HepG2 (cell line): ENCODE results near the gene SND1. TPM values are rescaled to one million over a fixed set of nuclear protein-coding genes. Genes with fewer than 3 reads are reported as not detected.

Source experiments
- ATAC-seq: fragments of 200-7000 bp; cut with Tn5 transposase; 3 replicates; pipeline ENCODE4 v1.9.1; 2020; ENCODE audit warnings: mild to moderate bottlenecking, moderate library complexity
- BruUV-seq: library from RNA; stranded (reverse); fragments of 400-500 nt; replicated peaks from 2 replicates; lab custom pipeline; 2021; lab: Mats Ljungman, UMichigan
- CTCF ChIA-PET: fragments of 300-600 bp; formaldehyde crosslinking; extraction: SDS; loops from one replicate; lab custom pipeline; 2021; ENCODE audit warnings: low total read pairs, inconsistent platforms, low intra/inter-chr PET ratio; lab: Yijun Ruan, JAX
- POLR2A ChIA-PET: fragments of 350-600 bp; sonication (Branson Sonifier 250); formaldehyde crosslinking; loops from one replicate; lab custom pipeline; 2020; ENCODE audit warnings: antibody characterized with exemption, inconsistent platforms; lab: Yijun Ruan, JAX
- DNase-seq: peaks from one replicate; pipeline ENCODE4 v3.0.0-alpha.2; 2015; ENCODE audit warnings: low spot score
- FAIRE-seq: peaks from 3 replicates; lab custom pipeline; 2011; peaks lifted over from hg19 to GRCh38; lab: Jason Lieb, UNC
- H2AFZ ChIP-seq: one replicate; pipeline ENCODE4 v1.6.1; 2011; ENCODE audit warnings: low read length, inconsistent platforms
- H3K27ac ChIP-seq: fragments of 300-600 bp; 3 replicates; pipeline ENCODE4 v1.8.0; 2011; ENCODE audit warnings: mixed run types, mild to moderate bottlenecking, mixed read lengths, low read length, inconsistent platforms; ENCODE audit not compliant: insufficient read depth; ENCODE audit errors: extremely low read length
- H3K27me3 ChIP-seq, 2 experiments: fragments of 200-600 bp in 1 of 2; 2 replicates in 1 of 2; 3 replicates in 1 of 2; pipeline versions ENCODE4 v1.6.0 to v1.8.0; 2011; ENCODE audit warnings: low read length in 2 of 2, mild to moderate bottlenecking in 2 of 2, moderate library complexity in 2 of 2, inconsistent platforms in 1 of 2; ENCODE audit not compliant: insufficient read depth in 2 of 2, control insufficient read depth in 1 of 2
- H3K36me3 ChIP-seq, 2 experiments: fragments of 200-600 bp in 1 of 2; replicated peaks in 1 of 2; 2 replicates in 1 of 2; 3 replicates in 1 of 2; pipeline versions ENCODE4 v1.5.1 to v1.8.0; 2011; ENCODE audit warnings: low read length in 2 of 2, inconsistent platforms in 1 of 2; ENCODE audit not compliant: insufficient read depth in 2 of 2, control insufficient read depth in 1 of 2
- H3K4me1 ChIP-seq: 2 replicates; pipeline ENCODE4 v1.5.1; 2012; ENCODE audit warnings: low read length, inconsistent platforms; ENCODE audit not compliant: insufficient read depth
- H3K4me2 ChIP-seq: 2 replicates; pipeline ENCODE4 v1.6.0; 2011; ENCODE audit warnings: low read depth, low read length, inconsistent platforms
- H3K4me3 ChIP-seq, 3 experiments: fragments of 200-600 bp in 1 of 3; sonication (generic), shearing (Covaris generic) in 1 of 3; replicated peaks in 1 of 3; 2 replicates each; pipeline ENCODE4 v1.5.1; 2011 to 2016; ENCODE audit warnings: low read length in 3 of 3, inconsistent platforms in 2 of 3, low read depth in 2 of 3, mild to moderate bottlenecking in 2 of 3, control low read depth in 1 of 3, mixed read lengths in 1 of 3; ENCODE audit not compliant: insufficient read depth in 1 of 3
- H3K79me2 ChIP-seq: one replicate; pipeline ENCODE4 v1.6.1; 2011; ENCODE audit warnings: low read length, inconsistent platforms; ENCODE audit not compliant: insufficient read depth
- H3K9ac ChIP-seq: 2 replicates; pipeline ENCODE4 v1.6.0; 2011; ENCODE audit warnings: mild to moderate bottlenecking, low read depth, low read length, inconsistent platforms; ENCODE audit not compliant: insufficient read depth
- H3K9me3 ChIP-seq: 2 replicates; pipeline ENCODE4 v1.5.1; 2012; ENCODE audit warnings: mild to moderate bottlenecking, low read length
- H4K20me1 ChIP-seq: 2 replicates; pipeline ENCODE4 v1.6.0; 2011; ENCODE audit warnings: inconsistent platforms, mild to moderate bottlenecking, low read length, moderate library complexity; ENCODE audit not compliant: insufficient read depth
- HMGXB4 ChIP-seq, 2 experiments: sonication (generic) in 1 of 2; formaldehyde crosslinking in 1 of 2; IDR thresholded peaks; 2 replicates each; pipeline versions ENCODE4 v1.4.0 to v1.6.1; 2018 to 2020; ENCODE audit warnings: missing genetic modification reagents in 2 of 2, borderline replicate concordance in 1 of 2, low read depth in 1 of 2, mild to moderate bottlenecking in 1 of 2, missing biosample characterization in 1 of 2
- RERE ChIP-seq: IDR thresholded peaks from 2 replicates; pipeline ENCODE4 v1.6.1; 2016; ENCODE audit warnings: low read depth, missing genetic modification reagents, missing compliant biosample characterization
- SOX6 ChIP-seq, 2 experiments: fragments of 450-650 bp in 1 of 2; sonication (generic) in 1 of 2; formaldehyde crosslinking in 1 of 2; IDR thresholded peaks; 2 replicates each; pipeline versions ENCODE4 v1.4.0 to v1.6.1; 2017 to 2020; ENCODE audit warnings: antibody characterized with exemption in 1 of 2, mild to moderate bottlenecking in 1 of 2, missing genetic modification reagents in 1 of 2
- ZNF318 ChIP-seq: sonication (generic); formaldehyde crosslinking; IDR thresholded peaks from 2 replicates; pipeline ENCODE4 v1.4.0; 2020; ENCODE audit warnings: mild to moderate bottlenecking, missing genetic modification reagents
- WGBS: methylation state at CpG from one replicate; pipeline ENCODE4 v1.1.6; 2017; ENCODE audit warnings: low lambda C conversion rate; 5-methylcytosine and 5-hydroxymethylcytosine counted together
- in situ Hi-C: cut with HindIII; loops from 2 replicates; pipeline ENCODE4 v1.10.0; 2017; ENCODE audit warnings: low pct_unique_long_range_greater_than_20kb; ENCODE audit not compliant: extremely low pct_ligation_motif_present
- intact Hi-C: fragments of 100-400 bp; cut with micrococcal nuclease; formaldehyde crosslinking; loops from one replicate; pipeline ENCODE4 v1.10.0; 2022; ENCODE audit not compliant: unreplicated experiment
- polyA plus RNA-seq, 8 experiments: library from polyadenylated mRNA; depleted of rRNA in 3 of 8; stranded (reverse) in 7 of 8; unstranded in 1 of 8; fragments of >200 nt; fragmentation: Illumina TruSeq in 4 of 8; extraction: Trizol in 4 of 8; gene quantifications; 2 replicates each; pipeline versions ENCODE4 v1.2.1 to v1.2.3, GENCODE V29; 2011 to 2016; ENCODE audit warnings: low read depth in 4 of 8, missing spikeins in 1 of 8, mixed read lengths in 1 of 8; ENCODE audit not compliant: insufficient read depth in 1 of 8
- total RNA-seq, 5 experiments: library from RNA; depleted of rRNA; stranded (reverse); fragments of >200 nt; fragmentation: Illumina TruSeq; extraction: Trizol; gene quantifications; 2 replicates each; pipeline ENCODE4 v1.2.3, GENCODE V29; 2016; ENCODE audit warnings: low read depth in 1 of 5

The SND1 gene
- total and polyA plus RNA-seq, 2 of the 13 experiments (the other 11 are each of a cell fraction or from before 2014, with no cell fraction given), result 110 to 182 TPM

GRCh38 chr7:127824682-127825081, 172.7 kb downstream of the SND1 start (continued):
- TF ChIP-seq RERE (CRISPR knock-in tag) (no peak), SOX6 (IDR thresholded peaks at IDR 0.05) (no peak), SOX6 (CRISPR knock-in tag; IDR thresholded peaks at IDR 0.05) (peak; percentile 13; the same call in 1 of the 2 replicates)

GRCh38 chr7:127828843-127829500, 177.0 kb downstream of the SND1 start:
- no peaks in the 10 kb centered on the region; a peak in 2 of 5 replicates for H3K36me3 ChIP-seq
- WGBS, result 97% methylated on average over 4 of the region's 4 CpGs
- H2AFZ ChIP-seq, result no peak overlapping the region
- TF ChIP-seq HMGXB4 (CRISPR knock-in tag; IDR thresholded peaks at IDR 0.05; ENCODE audit: borderline replicate concordance in 1 of 2, low read depth in 1 of 2), result no peak
- TF ChIP-seq ZNF318 (CRISPR knock-in tag), result no peak
- H4K20me1 ChIP-seq, result no peaks in the 10 kb centered on the region
- no peak for DNase-seq
- H3K27me3 ChIP-seq, result no peaks in the 10 kb centered on the region
- H3K4me2 ChIP-seq, result no peak overlapping the region
- no peak for ATAC-seq
- H3K9ac ChIP-seq, result no peak overlapping the region
- no peak overlapping the region for H3K4me3 ChIP-seq
- CTCF ChIA-PET, result no interaction called here
- H3K4me1 ChIP-seq, result peaks cover 12% of the 10 kb centered on the region
- no TSS peak for BruUV-seq
- peaks cover 14% of the 10 kb centered on the region for H3K79me2 ChIP-seq
- POLR2A ChIA-PET, result no interaction called here
- intact Hi-C loops (no loop called here), in situ Hi-C loops (no loop called here)
- FAIRE-seq, result no peak
- no peaks in the 10 kb centered on the region for H3K9me3 ChIP-seq
- H3K27ac ChIP-seq, result no peak overlapping the region
